OCI-LY3 (cell line): Measurements from ENCODE around the gene RPE65.
"Not testable (repeated sequence)": the region's sequence is repeated elsewhere in the genome, so short reads cannot be mapped to it uniquely, and the experiment has no call there.

Experiments
- H2AFZ ChIP-seq: fragments of 200-600, 300-600 bp; shearing (Covaris generic); 2 replicates; pipeline ENCODE4 v1.6.0; 2014; ENCODE audit warnings: antibody characterized with exemption, low read depth, low read length
- H3K27ac ChIP-seq: fragments of 200-600, 300-600 bp; sonication (generic); 2 replicates; pipeline ENCODE4 v1.5.1; 2014; ENCODE audit warnings: mild to moderate bottlenecking, low read length, moderate library complexity, mixed read lengths
- H3K27me3 ChIP-seq: fragments of 200-600, 300-600 bp; sonication (generic); 2 replicates; pipeline ENCODE4 v1.6.1; 2014; ENCODE audit warnings: low read depth, low read length, mixed read lengths
- H3K36me3 ChIP-seq: fragments of 200-600, 300-600 bp; sonication (generic); replicated peaks from 2 replicates; pipeline ENCODE3; 2014; ENCODE audit warnings: low read depth, low read length, mixed read lengths
- H3K4me1 ChIP-seq: fragments of 300-600, 200-600 bp; sonication (generic); 2 replicates; pipeline ENCODE4 v1.6.1; 2014; ENCODE audit warnings: low read length, mixed read lengths
- H3K4me2 ChIP-seq: fragments of 200-600, 300-600 bp; sonication (generic); 2 replicates; pipeline ENCODE4 v1.6.1; 2014; ENCODE audit warnings: low read length, mixed read lengths
- H3K4me3 ChIP-seq: fragments of 300-600, 200-600 bp; sonication (generic); 2 replicates; pipeline ENCODE4 v1.5.1; 2014; ENCODE audit warnings: antibody characterized with exemption, mild to moderate bottlenecking, low read length, moderate library complexity
- H3K79me2 ChIP-seq: fragments of 300-600, 200-600 bp; shearing (Covaris generic); 2 replicates; pipeline ENCODE4 v1.6.1; 2014; ENCODE audit warnings: mild to moderate bottlenecking, low read length, mixed read lengths
- H3K9ac ChIP-seq: fragments of 300-600, 200-600 bp; shearing (Covaris generic); 2 replicates; pipeline ENCODE4 v1.6.0; 2014; ENCODE audit warnings: mild to moderate bottlenecking, low read length, moderate library complexity
- H3K9me3 ChIP-seq: fragments of 200-600, 300-600 bp; shearing (Covaris generic); 2 replicates; pipeline ENCODE4 v1.6.1; 2014; ENCODE audit warnings: low read length, mixed read lengths; ENCODE audit not compliant: insufficient read depth
- H4K20me1 ChIP-seq: fragments of 200-600, 300-600 bp; sonication (generic); 2 replicates; pipeline ENCODE4 v1.6.1; 2016; ENCODE audit warnings: low read length, mixed read lengths; ENCODE audit not compliant: insufficient read depth
- CTCF ChIP-seq: fragments of 200-600, 300-600 bp; sonication (generic); IDR thresholded peaks from 2 replicates; pipeline ENCODE4 v1.5.1; 2014; ENCODE audit warnings: antibody characterized with exemption, low read length, low read depth
- EZH2phosphoT487 ChIP-seq: fragments of 200-600 bp; shearing (Covaris generic); IDR thresholded peaks from 2 replicates; pipeline ENCODE4 v1.6.1; 2018; ENCODE audit warnings: antibody characterized with exemption, mixed run types, low read depth

Gene RPE65

GRCh38 chr1:68409426-68409825, 40.3 kb downstream of the RPE65 start:
- Histone ChIP-seq H3K79me2 (no peaks in the 10 kb centered on the region), H2AFZ (no peak overlapping the region), H3K4me2 (no peak overlapping the region), H3K27ac (no peak overlapping the region), H3K9ac (no peak overlapping the region), H3K4me1 (no peaks in the 10 kb centered on the region), H3K27me3 (no peaks in the 10 kb centered on the region), H3K36me3 (no peaks in the 10 kb centered on the region), H4K20me1 (no peaks in the 10 kb centered on the region), H3K9me3 (no peaks in the 10 kb centered on the region), H3K4me3 (no peak overlapping the region)
- TF ChIP-seq CTCF: no peak
- TF ChIP-seq EZH2phosphoT487: no peak

- no peak overlapping the region for H3K4me2 ChIP-seq
- H3K9ac ChIP-seq: no peak overlapping the region
- no peaks in the 10 kb centered on the region for H4K20me1 ChIP-seq
- no peaks in the 10 kb centered on the region for H3K27me3 ChIP-seq
- H3K9me3 ChIP-seq: no peaks in the 10 kb centered on the region
- H3K27ac ChIP-seq: no peak overlapping the region
- H3K79me2 ChIP-seq: no peaks in the 10 kb centered on the region
- H3K36me3 ChIP-seq: no peaks in the 10 kb centered on the region
- H3K4me3 ChIP-seq: no peak overlapping the region
- H3K4me1 ChIP-seq: no peaks in the 10 kb centered on the region
- TF ChIP-seq CTCF (no peak), EZH2phosphoT487 (no peak)
- H2AFZ ChIP-seq: no peak overlapping the region
Measured at GRCh38 chr1:68401506-68401905, 48.2 kb downstream of the RPE65 start.

- H3K4me3 ChIP-seq, H3K4me2 ChIP-seq, H2AFZ ChIP-seq, H4K20me1 ChIP-seq, H3K27ac ChIP-seq, H3K36me3 ChIP-seq, H3K79me2 ChIP-seq, H3K9me3 ChIP-seq, H3K9ac ChIP-seq, H3K27me3 ChIP-seq, H3K4me1 ChIP-seq: not testable (repeated sequence)
Measured at GRCh38 chr1:68395575-68395974, 54.2 kb downstream of the RPE65 start.

GRCh38 chr1:68392474-68392873, 57.3 kb downstream of the RPE65 start:
- H3K27ac ChIP-seq, H3K4me3 ChIP-seq, H3K4me1 ChIP-seq, H3K36me3 ChIP-seq, H3K27me3 ChIP-seq, H3K9me3 ChIP-seq, H3K79me2 ChIP-seq, H2AFZ ChIP-seq, H4K20me1 ChIP-seq, H3K4me2 ChIP-seq, H3K9ac ChIP-seq: not testable (repeated sequence)

- H3K79me2 ChIP-seq, H2AFZ ChIP-seq, H3K27me3 ChIP-seq, H3K9ac ChIP-seq, H3K4me3 ChIP-seq, H3K27ac ChIP-seq, H3K36me3 ChIP-seq, H4K20me1 ChIP-seq, H3K9me3 ChIP-seq, H3K4me2 ChIP-seq, H3K4me1 ChIP-seq: not testable (repeated sequence)
Measured at GRCh38 chr1:68385798-68386524, 63.8 kb downstream of the RPE65 start.
